ENCODE measurements around the gene TAS2R43.
"Not testable (repeated sequence)": the region's sequence is repeated elsewhere in the genome, so short reads cannot be mapped to it uniquely, and the experiment has no call there.

Gene TAS2R43

DNA sequence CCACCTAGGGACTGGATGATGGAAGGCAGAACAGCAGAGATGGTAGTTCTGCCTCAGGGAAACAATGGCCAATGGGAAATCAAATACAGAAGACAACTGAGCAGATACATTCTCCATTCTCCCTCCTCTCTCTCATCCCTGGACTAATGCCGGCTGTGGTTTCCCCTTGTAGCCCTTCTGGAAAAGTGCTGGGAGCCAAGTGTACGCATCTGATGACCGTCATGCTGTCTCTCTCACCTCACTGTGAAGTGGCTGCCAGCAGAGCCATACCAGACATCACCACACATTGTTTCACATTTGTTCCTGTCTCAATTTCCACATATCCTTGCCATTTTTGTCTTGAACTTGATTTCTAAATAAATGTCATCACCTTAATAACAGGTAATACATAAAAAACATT lies 33.1 kb downstream of the TAS2R43 start:
- no peak for DNase-seq

- no peak for DNase-seq
These were observed 36.8 kb downstream of the TAS2R43 start for GRCh38 chr12:11055306-11055705.

GRCh38 chr12:11049806-11050531 lies 42.1 kb downstream of the TAS2R43 start:
- DNase-seq: not testable (repeated sequence)

GRCh38 chr12:11041366-11041765 lies 50.7 kb downstream of the TAS2R43 start:
- DNase-seq: not testable (repeated sequence)

Measured in CD4-positive, alpha-beta T cell treated with Interleukin-10 for 1 hour (primary cell).